HepG2 (cell line): ENCODE measurements around the gene GTPBP6. TPM values are rescaled to one million over a fixed set of nuclear protein-coding genes. Genes with fewer than 3 reads are reported as not detected.
A peak's percentile ranks its signal among the peaks of the same experiment; 100 is the strongest.

Experiments used
- BCL6 ChIP-seq: IDR thresholded peaks from 2 replicates; pipeline ENCODE4 v1.6.1; 2016; ENCODE audit warnings: missing genetic modification reagents, missing compliant biosample characterization
- BHLHE40 ChIP-seq: IDR thresholded peaks from 2 replicates; pipeline ENCODE4 v1.6.1; 2011; ENCODE audit warnings: low read length, improper control_type of control experiment
- CEBPB ChIP-seq: IDR thresholded peaks from 2 replicates; pipeline ENCODE4 v1.6.1; 2011; ENCODE audit warnings: low read depth, low read length, improper control_type of control experiment, borderline replicate concordance
- CENPBD1 ChIP-seq: sonication (generic); formaldehyde crosslinking; IDR thresholded peaks from 2 replicates; pipeline ENCODE4 v1.8.0; 2022; ENCODE audit warnings: missing genetic modification reagents, low read depth, mild to moderate bottlenecking, borderline replicate concordance
- FOXP1 ChIP-seq, 2 experiments: fragments of 450-650 bp in 1 of 2; IDR thresholded peaks; 2 replicates each; pipeline ENCODE4 v1.6.1; 2017 to 2018; ENCODE audit warnings: antibody characterized with exemption in 1 of 2
- HBP1 ChIP-seq: IDR thresholded peaks from 2 replicates; pipeline ENCODE4 v1.6.1; 2016; ENCODE audit warnings: low read depth, control low read depth
- IKZF5 ChIP-seq: IDR thresholded peaks from 2 replicates; pipeline ENCODE4 v1.6.1; 2018; ENCODE audit warnings: missing genetic modification reagents, mild to moderate bottlenecking, missing compliant biosample characterization
- JUND ChIP-seq: sonication (generic); formaldehyde crosslinking; IDR thresholded peaks from 2 replicates; pipeline ENCODE4 v1.8.0; 2022; ENCODE audit warnings: mild to moderate bottlenecking, missing genetic modification reagents
- KAT8 ChIP-seq: IDR thresholded peaks from 2 replicates; pipeline ENCODE4 v1.6.1; 2016; ENCODE audit warnings: missing genetic modification reagents, missing compliant biosample characterization
- MIER2 ChIP-seq: IDR thresholded peaks from 2 replicates; pipeline ENCODE4 v1.6.1; 2016; ENCODE audit warnings: missing biosample characterization, missing genetic modification reagents
- MIXL1 ChIP-seq: IDR thresholded peaks from 2 replicates; pipeline ENCODE4 v1.6.1; 2016
- PREB ChIP-seq: sonication (generic); formaldehyde crosslinking; IDR thresholded peaks from 2 replicates; pipeline ENCODE4 v1.4.0; 2020; ENCODE audit warnings: missing genetic modification reagents
- ZBTB3 ChIP-seq: sonication (generic); formaldehyde crosslinking; IDR thresholded peaks from 2 replicates; pipeline ENCODE4 v1.4.0; 2020; ENCODE audit warnings: low read depth, mild to moderate bottlenecking, moderate library complexity, missing genetic modification reagents, borderline replicate concordance
- ZFAT ChIP-seq: sonication (generic); formaldehyde crosslinking; conservative IDR thresholded peaks from 2 replicates; pipeline ENCODE4 v1.8.1; 2023; ENCODE audit warnings: missing genetic modification reagents, inconsistent platforms
- ZNF280B ChIP-seq: sonication (generic); formaldehyde crosslinking; IDR thresholded peaks from 2 replicates; pipeline ENCODE4 v1.5.0; 2020; ENCODE audit warnings: missing genetic modification reagents, mild to moderate bottlenecking, borderline replicate concordance
- ZNF552 ChIP-seq: sonication (generic); formaldehyde crosslinking; IDR thresholded peaks from 2 replicates; pipeline ENCODE4 v1.9.0; 2022; ENCODE audit warnings: missing genetic modification reagents, mild to moderate bottlenecking, borderline replicate concordance
- ZNF75D ChIP-seq: sonication (generic); formaldehyde crosslinking; IDR thresholded peaks from 2 replicates; pipeline ENCODE4 v1.8.1; 2023; ENCODE audit warnings: missing genetic modification reagents, mild to moderate bottlenecking, borderline replicate concordance
- ZNF816 ChIP-seq: sonication (generic); formaldehyde crosslinking; IDR thresholded peaks from 2 replicates; pipeline ENCODE4 v1.8.0; 2022; ENCODE audit warnings: missing genetic modification reagents, mild to moderate bottlenecking, borderline replicate concordance
- ZNF841 ChIP-seq: sonication (generic); formaldehyde crosslinking; IDR thresholded peaks from 2 replicates; pipeline ENCODE4 v1.8.1; 2023; ENCODE audit warnings: missing genetic modification reagents, borderline replicate concordance
- ZSCAN21 ChIP-seq: sonication (generic); formaldehyde crosslinking; IDR thresholded peaks from 2 replicates; pipeline ENCODE4 v1.8.0; 2022; ENCODE audit warnings: mild to moderate bottlenecking, missing genetic modification reagents, moderate library complexity, borderline replicate concordance
- polyA plus RNA-seq, 8 experiments: library from polyadenylated mRNA; depleted of rRNA in 3 of 8; stranded (reverse) in 7 of 8; unstranded in 1 of 8; fragments of >200 nt; fragmentation: Illumina TruSeq in 4 of 8; extraction: Trizol in 4 of 8; gene quantifications; 2 replicates each; pipeline versions ENCODE4 v1.2.1 to v1.2.3, GENCODE V29; 2011 to 2016; ENCODE audit warnings: low read depth in 4 of 8, missing spikeins in 1 of 8, mixed read lengths in 1 of 8; ENCODE audit not compliant: insufficient read depth in 1 of 8
- total RNA-seq, 5 experiments: library from RNA; depleted of rRNA; stranded (reverse); fragments of >200 nt; fragmentation: Illumina TruSeq; extraction: Trizol; gene quantifications; 2 replicates each; pipeline ENCODE4 v1.2.3, GENCODE V29; 2016; ENCODE audit warnings: low read depth in 1 of 5
- TF ChIP-seq, protein P1 (sequence below): sonication (generic); formaldehyde crosslinking; IDR thresholded peaks from 2 replicates; pipeline ENCODE4 v1.5.0; 2020; ENCODE audit warnings: missing genetic modification reagents, mild to moderate bottlenecking, borderline replicate concordance

Gene GTPBP6
- total and polyA plus RNA-seq, 2 of the 13 experiments (the other 11 are each of a cell fraction or from before 2014, with no cell fraction given): 20.2 to 39.6 TPM

DNA sequence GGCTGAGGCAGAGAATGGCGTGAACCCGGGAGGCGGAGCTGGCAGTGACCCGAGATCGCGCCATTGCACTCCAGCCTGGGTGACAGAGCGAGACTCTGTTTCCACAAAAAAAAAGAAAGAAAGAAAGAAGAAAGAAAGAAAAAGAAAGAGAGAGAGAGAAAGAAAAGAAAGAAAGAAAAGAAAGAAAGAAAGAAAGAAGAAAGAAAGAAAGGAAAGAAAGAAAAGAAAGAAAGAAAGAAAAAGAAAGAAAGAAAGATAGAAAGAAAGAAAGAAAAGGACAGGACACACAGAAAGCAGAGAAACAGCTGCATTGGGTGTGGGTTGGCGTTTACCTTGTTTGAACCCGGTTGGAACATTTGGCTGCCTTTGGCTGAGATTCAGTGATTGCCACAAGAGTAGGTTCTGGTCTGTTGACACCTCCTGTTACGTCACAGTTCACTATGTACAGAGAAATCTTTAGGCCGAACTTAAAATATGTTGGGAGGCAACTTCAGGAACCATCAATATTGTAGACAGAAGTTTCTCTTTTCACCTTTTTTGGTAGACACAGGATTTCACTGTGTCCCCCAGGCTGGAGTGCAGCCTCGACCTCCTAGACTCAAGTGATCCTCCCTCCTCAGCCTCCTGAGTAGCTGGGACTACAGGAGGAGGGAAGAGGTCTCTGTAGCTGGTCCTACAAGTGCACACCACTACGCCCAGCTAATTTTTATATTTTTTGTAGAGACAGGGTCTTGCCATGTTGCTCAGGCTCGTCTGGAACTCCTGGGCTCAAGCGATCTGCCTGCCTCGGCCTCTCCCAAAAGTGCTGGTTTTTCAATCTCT, 53.8 kb downstream of the GTPBP6 start (continued):
- TF ChIP-seq IKZF5 (CRISPR knock-in tag) (no peak), CEBPB (peak; percentile 72), ZNF841 (CRISPR knock-in tag) (no peak), BHLHE40 (no peak), ZSCAN21 (CRISPR knock-in tag) (no peak), BCL6 (CRISPR knock-in tag) (no peak), MIXL1 (CRISPR knock-in tag) (no peak), HBP1 (CRISPR knock-in tag) (no peak), JUND (no peak), MIER2 (CRISPR knock-in tag) (no peak), ZNF816 (no peak), FOXP1 (IDR thresholded peaks at IDR 0.05) (no peak), FOXP1 (CRISPR knock-in tag; IDR thresholded peaks at IDR 0.05) (no peak), KAT8 (CRISPR knock-in tag) (peak; percentile 15; the same call in 1 of the 2 replicates), PREB (no peak), ZNF552 (CRISPR knock-in tag) (no peak), CENPBD1 (CRISPR knock-in tag) (no peak), ZNF280B (no peak), ZFAT (CRISPR knock-in tag) (0 out of 2 replicates have a peak, but pooled peaks have one; percentile 14), ZBTB3 (CRISPR knock-in tag) (no peak), ZNF75D (CRISPR knock-in tag) (no peak)
- TF ChIP-seq, protein P1, sequence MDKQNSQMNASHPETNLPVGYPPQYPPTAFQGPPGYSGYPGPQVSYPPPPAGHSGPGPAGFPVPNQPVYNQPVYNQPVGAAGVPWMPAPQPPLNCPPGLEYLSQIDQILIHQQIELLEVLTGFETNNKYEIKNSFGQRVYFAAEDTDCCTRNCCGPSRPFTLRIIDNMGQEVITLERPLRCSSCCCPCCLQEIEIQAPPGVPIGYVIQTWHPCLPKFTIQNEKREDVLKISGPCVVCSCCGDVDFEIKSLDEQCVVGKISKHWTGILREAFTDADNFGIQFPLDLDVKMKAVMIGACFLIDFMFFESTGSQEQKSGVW: no peak
